D721Med (cell line): Measurements from ENCODE around the gene MEP1B.

Experiments
- DNase-seq: peaks from one replicate; pipeline ENCODE4 v3.0.0; 2011; ENCODE audit warnings: low spot score; ENCODE audit not compliant: insufficient read length
- FAIRE-seq: peaks from 2 replicates; lab custom pipeline; 2011; peaks lifted over from hg19 to GRCh38; lab: Jason Lieb, UNC
- CTCF ChIP-seq: IDR thresholded peaks from 2 replicates; pipeline ENCODE4 v1.5.1; 2012; ENCODE audit warnings: mild to moderate bottlenecking, control low read depth; ENCODE audit not compliant: insufficient read depth; ENCODE audit errors: missing control alignments

MEP1B gene

GRCh38 chr18:32257084-32257785 lies 67.4 kb downstream of the MEP1B start:
- no peak for DNase-seq
- TF ChIP-seq CTCF: no peak
- FAIRE-seq: peak; percentile 84

DNA sequence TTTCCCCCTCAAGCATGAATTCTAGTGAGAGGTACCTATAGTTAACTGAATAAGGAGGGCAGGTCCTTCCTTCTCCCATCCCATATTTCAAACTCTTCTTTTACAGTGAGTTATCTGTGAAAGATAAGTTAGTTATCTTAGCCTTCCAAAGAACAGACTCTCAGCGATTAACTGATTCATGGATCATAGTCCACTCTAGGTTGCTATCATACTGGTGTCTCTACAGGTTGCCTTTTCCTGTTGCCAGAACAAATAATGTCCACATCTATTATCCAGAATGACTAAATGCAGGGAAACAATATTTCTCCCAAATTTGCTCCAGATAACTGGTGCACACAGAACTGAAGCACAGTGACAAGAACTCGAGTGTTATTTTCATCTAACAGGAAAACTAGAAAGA lies 68.3 kb downstream of the MEP1B start:
- TF ChIP-seq CTCF: no peak
- FAIRE-seq (no peak), DNase-seq (no peak)

DNA sequence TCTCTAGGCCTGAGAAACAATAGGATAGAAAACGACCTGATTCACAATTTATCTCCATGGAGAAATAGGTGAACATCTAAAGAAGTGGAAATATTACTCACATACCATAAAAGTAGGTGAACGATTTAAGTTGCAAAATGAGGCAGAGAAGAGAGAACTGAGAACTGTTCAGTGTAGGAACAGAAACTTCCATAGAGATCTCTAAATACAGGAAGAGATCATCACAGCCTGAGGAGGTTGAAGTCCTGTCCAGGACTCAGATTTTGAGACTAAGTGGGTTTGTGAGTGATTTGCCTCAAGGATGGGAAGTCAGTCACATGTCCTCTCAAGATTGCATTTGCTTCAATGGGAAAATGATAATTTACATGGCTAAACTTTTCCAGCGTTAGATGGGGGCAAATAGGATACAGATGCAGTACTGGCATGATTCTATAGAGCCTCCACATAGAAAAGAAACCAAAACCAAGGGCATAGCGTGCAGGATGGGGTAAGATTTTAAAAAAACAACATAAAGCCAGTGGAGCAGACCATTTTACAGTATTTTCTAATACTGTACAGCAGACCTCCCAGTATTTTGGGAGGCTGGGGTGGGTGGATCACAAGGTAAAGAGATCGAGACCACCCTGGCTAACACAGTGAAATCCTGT lies 68.8 kb downstream of the MEP1B start:
- TF ChIP-seq CTCF: no peak
- FAIRE-seq (peak; percentile 88), DNase-seq (no peak)

GRCh38 chr18:32259553-32259952 lies 69.7 kb downstream of the MEP1B start:
- FAIRE-seq (no peak), DNase-seq (no peak)
- TF ChIP-seq CTCF: no peak

DNA sequence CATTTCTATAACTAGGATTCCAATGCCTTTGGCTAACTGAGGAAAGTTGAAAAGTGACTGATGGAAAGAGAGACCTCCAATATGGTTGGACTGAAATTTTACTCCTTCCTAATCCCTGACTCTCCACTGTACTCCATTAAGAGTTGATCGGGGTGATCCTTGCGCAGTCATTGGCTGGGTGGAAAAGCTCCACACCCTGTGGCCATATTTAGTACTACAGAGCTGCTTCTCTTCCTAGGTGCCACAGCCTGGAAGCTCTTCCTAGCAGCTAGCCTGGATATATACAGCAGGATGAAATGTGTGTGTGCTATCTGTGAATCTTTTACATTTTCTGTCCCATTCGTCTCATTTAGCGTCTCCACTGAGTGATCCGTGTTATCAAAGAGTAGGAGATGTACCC lies 71.2 kb downstream of the MEP1B start:
- FAIRE-seq (no peak), DNase-seq (no peak)
- TF ChIP-seq CTCF: no peak

DNA sequence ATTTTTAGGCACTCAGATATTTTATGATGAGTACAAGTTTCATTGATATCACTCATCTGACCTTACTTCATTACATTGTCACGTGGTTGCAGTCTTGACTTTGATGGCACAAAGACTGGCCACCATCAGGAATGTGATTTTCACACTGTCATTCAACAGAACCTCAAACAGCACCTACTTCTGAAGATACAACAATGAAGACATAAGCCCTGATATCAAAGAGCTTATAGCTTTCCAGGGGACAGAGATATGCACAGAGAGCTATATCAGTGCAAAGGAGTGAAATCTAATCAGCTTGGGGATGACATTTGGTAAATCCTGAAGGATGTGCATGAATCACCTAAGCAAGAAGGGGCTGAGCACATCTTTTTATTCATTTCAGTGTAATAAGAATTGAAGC lies 72.3 kb downstream of the MEP1B start:
- TF ChIP-seq CTCF: no peak
- DNase-seq (no peak), FAIRE-seq (peak; percentile 74)

- no peak for TF ChIP-seq CTCF
- FAIRE-seq (peak; percentile 53), DNase-seq (no peak)
Measured at GRCh38 chr18:32264401-32264800, 74.6 kb downstream of the MEP1B start.
